GDM1 (cell line): ENCODE data around the gene PERP.
"Not testable (repeated sequence)": the region's sequence is repeated elsewhere in the genome, so short reads cannot be mapped to it uniquely, and the experiment has no call there.

Source experiments
- DNase-seq: peaks from one replicate; lab custom pipeline; 2025; lab: John Stamatoyannopoulos, UW

The PERP gene

GRCh38 chr6:138105446-138105845, 1.8 kb downstream of the PERP start:
- no peak for DNase-seq

GRCh38 chr6:138104618-138105213, 2.5 kb downstream of the PERP start:
- DNase-seq: no peak

GRCh38 chr6:138103871-138104270, 3.3 kb downstream of the PERP start:
- no peak for DNase-seq

GRCh38 chr6:138101946-138102731, 5.1 kb downstream of the PERP start:
- no peak for DNase-seq

GRCh38 chr6:138099832-138100231, 7.4 kb downstream of the PERP start:
- DNase-seq: no peak

GRCh38 chr6:138098306-138098705, 8.9 kb downstream of the PERP start:
- DNase-seq: no peak

GRCh38 chr6:138094260-138094659, 13.0 kb downstream of the PERP start:
- no peak for DNase-seq

- no peak for DNase-seq
These were observed 13.6 kb downstream of the PERP start for GRCh38 chr6:138093632-138094031.

GRCh38 chr6:138092686-138093085, 14.5 kb downstream of the PERP start:
- DNase-seq: no peak

GRCh38 chr6:138089325-138089724, 17.9 kb downstream of the PERP start:
- DNase-seq: no peak

GRCh38 chr6:138088326-138088762, 18.9 kb downstream of the PERP start:
- no peak for DNase-seq

GRCh38 chr6:138087593-138088325, 19.5 kb downstream of the PERP start:
- no peak for DNase-seq

- DNase-seq: no peak
These were observed 20.5 kb downstream of the PERP start for GRCh38 chr6:138086573-138087196.

- DNase-seq: no peak
These were observed 21.4 kb downstream of the PERP start for GRCh38 chr6:138085839-138086222.

- DNase-seq: no peak
These were observed 22.0 kb downstream of the PERP start for GRCh38 chr6:138084904-138085838.

- no peak for DNase-seq
These were observed 25.0 kb downstream of the PERP start for GRCh38 chr6:138082232-138082631.

GRCh38 chr6:138079556-138079955, 27.7 kb downstream of the PERP start:
- not testable (repeated sequence) for DNase-seq

GRCh38 chr6:138078491-138078890, 28.7 kb downstream of the PERP start:
- no peak for DNase-seq

- no peak for DNase-seq
These were observed 34.0 kb downstream of the PERP start for GRCh38 chr6:138073264-138073663.

GRCh38 chr6:138063726-138064125, 43.5 kb downstream of the PERP start:
- no peak for DNase-seq

- DNase-seq: no peak
These were observed 52.2 kb downstream of the PERP start for GRCh38 chr6:138054982-138055381.
